GM12892 (cell line): ENCODE results near the gene DST.

ENCODE experiments used
- POLR2A ChIP-seq: IDR thresholded peaks from 2 replicates; pipeline ENCODE4 v1.6.1; 2011; ENCODE audit warnings: low read depth, low read length, control low read depth
- POLR2AphosphoS5 ChIP-seq: IDR thresholded peaks from 2 replicates; pipeline ENCODE4 v1.6.1; 2011; ENCODE audit warnings: low read depth, low read length, control low read depth

- TF ChIP-seq POLR2A (no peak), POLR2AphosphoS5 (no peak)
These were observed 101.6 kb downstream of the DST start for GRCh38 chr6:56541030-56541600.
